GM21723 (cell line): Measurements from ENCODE around the gene EIF2S1.
"Not testable (repeated sequence)": the region's sequence is repeated elsewhere in the genome, so short reads cannot be mapped to it uniquely, and the experiment has no call there.

Source experiments
- ATAC-seq: cut with Tn5 transposase; IDR thresholded peaks from one replicate; pipeline ENCODE4 v1.9.1; 2021; ENCODE audit warnings: mild to moderate bottlenecking, moderate library complexity; ENCODE audit not compliant: unreplicated experiment

Gene EIF2S1

DNA sequence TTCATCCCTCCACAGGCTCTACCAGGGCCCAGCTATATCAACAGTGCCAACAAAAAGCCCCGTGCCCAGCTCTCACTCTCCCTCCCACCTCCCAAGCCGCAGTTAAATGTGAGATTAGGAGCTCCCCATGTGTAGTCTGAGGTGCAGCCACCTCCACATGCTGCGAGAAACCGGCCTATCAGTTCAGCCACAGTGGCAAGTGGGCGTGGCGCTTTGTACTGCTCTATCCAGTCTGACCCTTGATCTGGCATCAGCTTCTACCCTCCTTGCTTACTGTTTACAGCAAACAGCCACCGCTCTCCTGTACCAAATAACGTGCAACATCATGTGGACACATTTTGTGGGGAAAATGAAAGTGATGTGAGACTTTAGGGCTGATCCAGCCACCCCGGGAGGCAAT is 50.2 kb downstream of the EIF2S1 start:
- no peak for ATAC-seq

DNA sequence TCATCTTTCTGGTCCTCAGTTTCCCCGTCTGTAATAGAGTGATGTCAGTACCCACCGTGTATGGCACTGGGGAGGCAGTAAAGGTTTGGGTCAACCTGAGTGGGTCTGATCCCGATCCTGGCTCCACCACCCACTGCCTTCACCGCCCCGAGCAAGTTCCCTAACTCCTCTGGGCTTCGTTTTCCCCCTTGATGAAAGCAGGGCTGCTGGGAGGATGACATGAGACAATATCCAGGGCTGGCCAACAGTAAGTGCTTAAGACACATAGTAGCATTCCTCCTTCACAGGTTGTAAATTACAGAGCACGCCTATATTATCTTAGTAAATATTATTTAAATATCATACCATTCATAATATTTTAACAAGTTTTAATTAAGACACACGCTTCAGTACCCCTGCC is 51.2 kb downstream of the EIF2S1 start:
- ATAC-seq = no peak

DNA sequence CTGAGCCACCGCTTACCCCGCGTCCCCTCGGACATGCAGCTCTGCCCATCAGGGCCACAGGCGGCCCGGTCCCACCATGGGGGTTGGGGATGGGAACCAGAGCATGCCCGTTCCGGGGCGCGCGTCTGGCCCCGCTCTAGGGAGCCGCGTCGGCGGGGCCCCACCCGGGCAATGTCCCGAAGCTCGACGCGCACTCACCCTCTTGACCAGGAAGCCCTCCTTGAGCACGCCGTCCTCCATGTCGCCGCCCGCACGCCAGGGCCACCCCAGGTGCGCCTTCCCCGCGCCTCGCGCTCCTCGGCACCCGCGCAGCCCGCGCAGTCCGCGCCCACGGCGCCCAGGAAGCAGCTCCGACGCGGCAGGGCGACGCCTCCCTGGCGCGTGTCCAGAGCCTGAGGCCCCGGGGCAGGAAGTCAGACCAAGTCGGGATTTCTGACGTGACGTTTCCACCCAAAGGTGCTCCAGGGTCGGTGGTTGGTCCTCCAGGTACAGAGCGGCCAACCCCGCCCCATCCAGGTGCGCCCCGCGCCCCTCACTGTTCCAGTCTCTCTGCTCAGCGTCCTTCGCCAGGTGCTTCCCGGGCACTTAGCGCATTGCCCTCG is 51.8 kb downstream of the EIF2S1 start, which contains the start of gene PLEK2:
Gene PLEK2 (minus strand): TSS at position 346 of the 602 bp plus-strand sequence. CDS start 106 bp downstream, at position 240.
- ATAC-seq = no peak

DNA sequence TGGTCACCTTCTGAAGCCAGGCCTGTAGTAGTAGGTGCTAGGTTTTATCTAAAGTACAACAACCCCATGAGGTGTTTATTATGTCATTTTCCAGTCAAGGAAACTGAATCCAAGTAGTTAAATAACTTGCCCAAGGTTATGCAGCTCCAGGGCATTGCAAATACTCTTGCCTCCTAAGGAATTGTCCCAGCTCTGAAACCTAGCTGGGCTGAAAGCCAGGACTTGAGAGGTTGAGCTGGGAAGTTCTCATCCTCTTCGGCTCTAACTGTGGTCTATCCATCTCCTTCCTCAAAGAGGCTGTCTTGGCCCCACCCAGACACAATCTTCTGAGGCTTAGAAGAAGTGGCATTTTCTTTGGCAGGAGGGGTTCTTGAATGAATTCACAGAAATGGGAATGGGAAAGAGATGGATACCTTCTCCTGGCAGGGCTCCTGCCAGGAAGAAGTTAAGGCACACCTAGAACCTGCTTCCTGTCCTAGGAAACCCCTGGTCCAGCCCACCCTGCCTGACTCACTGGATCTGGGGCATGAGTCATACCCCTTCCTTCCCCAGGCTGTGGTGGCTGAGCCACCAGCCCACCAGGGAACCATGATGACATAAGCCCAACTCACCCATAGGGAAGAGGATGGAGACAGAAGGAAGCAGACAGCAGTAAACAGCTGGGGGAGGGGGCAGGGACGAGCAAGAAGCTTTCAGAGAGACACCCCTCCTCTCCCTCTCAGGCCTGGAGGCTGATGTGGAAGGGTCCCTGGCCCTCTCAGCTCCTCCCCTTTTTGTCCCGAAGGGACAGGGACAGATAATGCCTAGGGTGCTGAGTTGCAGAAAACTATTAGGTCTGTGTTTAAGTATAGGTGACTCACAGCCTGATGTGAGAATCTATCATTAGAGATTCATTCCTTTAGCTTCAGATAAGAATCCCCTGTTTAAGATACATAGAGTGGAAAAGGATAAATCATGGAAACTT is 54.0 kb downstream of the EIF2S1 start:
- ATAC-seq = no peak

DNA sequence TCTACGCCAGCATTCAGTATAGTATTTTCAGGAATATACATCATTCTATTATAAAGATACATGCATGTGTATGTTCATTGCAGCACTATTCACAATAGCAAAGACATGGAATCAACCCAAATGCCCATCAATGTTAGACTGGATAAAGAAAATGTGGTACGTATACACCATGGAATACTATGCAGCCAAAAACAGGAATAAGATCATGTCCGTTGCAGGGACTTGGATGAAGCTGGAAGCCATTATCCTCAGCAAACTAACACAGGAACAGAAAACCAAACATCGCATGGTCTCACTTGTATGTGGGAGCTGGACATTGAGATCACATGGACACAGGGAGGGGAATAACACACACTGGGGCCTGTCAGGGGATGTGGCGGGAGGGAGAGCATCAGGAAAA is 55.5 kb downstream of the EIF2S1 start:
- ATAC-seq = not testable (repeated sequence)

DNA sequence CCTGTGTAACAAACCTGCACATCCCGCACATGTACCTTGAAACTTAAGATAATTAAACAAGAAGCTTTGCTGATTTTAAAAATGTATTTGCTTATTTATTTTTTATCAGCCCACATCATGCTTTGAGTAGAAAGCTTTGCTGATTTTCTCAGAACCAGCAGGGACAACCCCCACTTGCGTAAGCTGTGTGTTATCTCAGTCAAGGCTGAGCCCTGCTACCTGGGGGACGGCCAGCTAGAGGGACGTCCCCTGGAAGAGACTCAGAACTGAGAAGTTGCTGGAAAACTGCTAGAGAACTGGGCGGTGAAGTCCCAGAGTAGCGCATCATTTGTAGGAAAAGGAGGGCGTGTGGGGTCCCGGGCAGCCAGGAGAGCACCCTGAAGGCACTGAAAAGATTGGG is 56.0 kb downstream of the EIF2S1 start:
- no peak for ATAC-seq

DNA sequence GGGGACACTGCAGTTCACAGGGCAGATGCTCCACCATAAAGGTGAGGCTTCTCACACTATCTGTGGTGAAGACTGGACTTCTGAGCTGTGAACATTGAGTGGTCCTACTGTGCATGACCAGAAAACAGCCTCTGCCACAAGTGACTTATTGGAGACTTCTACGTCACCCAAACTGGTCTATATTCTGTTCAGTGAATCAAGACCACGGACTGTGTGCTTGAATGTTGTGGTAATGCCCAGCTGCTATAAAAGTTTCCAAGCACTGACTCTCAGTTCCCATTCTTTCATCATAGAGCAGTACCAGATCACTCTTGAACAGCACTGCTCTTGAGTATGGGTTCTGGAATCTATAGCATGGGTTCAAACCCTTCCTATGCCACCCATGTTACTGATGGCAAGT is 56.7 kb downstream of the EIF2S1 start:
- ATAC-seq = no peak

DNA sequence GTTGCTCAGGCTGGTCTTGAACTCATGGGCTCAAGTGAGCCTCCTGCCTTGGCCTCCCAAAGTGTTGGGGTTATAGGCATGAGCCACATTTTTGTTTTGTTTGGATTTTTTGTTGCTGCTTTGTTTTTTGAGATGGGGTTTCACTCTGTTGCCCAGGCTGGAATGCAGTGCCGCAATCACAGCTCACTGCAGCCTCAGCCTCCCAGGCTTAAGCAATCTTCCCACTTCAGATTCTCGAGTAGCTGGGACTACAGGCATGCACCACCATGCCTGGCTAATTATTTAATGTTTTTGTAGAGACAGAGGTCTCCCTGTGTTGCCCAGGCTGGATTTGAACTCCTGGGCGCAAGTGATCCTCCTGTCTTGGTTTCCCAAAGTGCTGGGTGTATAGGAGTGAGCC is 57.5 kb downstream of the EIF2S1 start:
- no peak for ATAC-seq

DNA sequence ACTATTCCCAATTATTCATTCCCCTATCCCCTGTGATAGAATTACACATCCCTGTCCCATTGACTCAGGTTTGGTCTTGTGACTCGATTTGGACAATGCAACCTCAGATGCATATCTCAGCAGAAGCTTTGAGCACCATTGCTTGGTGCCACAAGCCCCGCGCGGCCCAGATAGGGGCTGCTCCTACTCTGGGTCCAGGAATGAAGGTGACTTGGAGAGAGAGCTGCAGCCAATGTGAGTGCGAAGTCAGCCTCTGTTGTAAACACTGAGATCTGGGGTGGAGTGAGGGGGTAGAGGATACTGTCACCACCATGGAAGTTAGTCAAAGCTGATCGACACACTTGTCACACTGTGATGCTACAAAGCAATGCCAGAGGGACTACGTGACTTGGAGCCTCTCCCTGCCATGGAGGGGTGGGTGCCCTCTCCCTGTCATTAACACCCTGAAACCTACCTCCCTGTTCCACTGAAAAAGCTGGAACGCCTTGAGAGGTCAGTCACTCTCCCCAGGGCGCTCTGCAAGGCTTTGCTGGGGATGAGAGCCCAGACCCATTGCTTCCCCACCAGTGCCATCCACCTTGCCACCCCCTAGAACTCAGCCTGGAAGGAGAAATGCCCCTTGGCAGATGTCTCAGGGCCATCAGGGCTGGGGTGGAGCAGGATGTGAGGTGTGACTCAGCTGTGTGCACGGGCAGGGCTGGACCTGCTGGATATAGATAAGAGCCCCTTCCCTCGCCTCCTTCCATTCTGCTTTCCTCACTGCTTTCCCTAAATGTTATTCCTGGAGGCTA is 58.5 kb downstream of the EIF2S1 start:
- ATAC-seq = no peak

DNA sequence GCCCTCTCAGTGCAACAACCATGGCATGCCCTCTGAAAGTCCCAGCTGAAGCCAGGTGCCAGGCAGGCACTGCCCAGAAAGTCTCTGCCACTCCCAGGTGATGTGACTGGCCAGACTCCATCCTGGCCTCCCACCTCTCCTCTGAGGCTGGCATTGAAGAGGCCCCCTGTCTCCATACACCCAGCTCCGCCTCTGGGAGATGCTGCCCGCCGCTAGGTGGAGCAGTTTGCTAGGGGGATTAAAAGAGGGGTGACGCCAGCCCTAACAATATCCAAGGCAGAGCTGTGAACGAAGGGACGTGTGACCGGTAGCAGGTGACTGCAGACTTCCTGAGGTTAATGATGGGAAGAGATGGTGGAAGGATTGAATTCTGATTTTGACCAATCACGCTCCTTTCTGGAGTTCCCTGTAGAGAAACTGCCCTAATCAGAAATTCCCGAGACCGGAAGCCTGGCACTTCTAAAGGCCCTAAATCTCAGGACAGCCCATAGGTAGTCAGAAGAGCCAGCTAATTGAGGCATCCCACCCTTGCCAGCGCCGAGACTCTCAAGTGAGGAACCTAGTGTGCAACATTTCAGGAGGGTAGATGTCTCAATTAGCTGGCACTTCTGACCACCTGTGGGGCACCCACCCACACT is 60.1 kb downstream of the EIF2S1 start:
- no peak for ATAC-seq

DNA sequence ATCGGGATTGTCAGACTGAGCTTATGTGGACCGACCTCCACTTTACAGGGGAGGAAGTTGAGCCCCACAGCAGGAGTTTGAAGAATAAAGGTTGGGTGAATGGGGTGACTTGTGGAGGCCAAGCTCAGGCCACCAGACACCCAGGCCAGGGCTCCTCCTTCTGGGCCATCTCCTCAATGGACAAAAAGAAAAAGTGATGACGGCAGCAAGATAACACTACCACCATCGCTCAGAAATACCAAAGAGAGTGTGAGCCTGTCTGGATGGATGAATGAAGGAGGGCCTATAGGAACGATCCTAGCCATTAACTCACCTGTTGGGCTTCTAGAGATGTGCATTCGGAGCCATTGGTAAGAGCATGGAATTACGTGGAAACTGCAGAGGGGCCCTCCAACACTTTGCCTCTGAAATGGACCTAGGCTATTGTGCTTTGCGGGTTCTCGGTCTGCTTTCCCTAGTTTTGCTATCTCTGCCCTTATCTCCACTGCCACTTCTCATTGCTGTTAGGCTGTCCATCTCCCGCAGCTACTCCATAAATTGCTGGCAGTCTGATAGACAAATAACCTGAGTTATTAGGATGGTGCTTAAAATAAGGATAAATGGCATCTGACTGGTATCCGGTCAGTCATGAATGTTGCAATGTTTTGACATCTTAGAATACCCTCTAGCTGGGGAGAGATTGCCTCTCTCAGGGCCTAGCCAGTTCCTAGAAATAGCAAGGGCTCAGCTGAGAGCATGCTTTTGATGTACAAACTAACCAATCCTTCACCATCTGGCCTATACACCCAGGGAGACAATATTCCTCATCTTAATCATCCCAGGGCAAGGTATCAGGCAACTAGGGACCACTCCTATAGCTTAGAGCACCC is 61.5 kb downstream of the EIF2S1 start:
- no peak for ATAC-seq

DNA sequence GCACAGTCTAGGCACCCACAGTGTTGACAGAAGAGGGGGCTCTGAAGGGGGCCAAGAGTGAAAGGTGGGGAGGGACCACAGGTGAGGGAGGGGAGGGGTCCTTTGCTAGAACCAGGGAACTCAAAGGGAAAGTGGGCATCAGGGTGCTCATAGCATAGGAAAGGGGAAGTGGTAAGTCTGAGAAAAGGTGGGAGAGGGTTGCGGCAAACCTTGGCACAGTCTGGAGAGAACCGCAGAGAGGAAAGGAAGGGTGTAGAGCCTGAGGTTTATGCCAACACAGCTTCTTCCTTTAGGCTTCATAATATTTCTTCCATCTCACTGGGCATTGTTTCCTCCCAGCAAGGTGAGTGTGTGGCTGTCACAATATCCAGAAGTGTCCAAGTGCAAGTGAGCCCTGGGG is 63.3 kb downstream of the EIF2S1 start:
- no peak for ATAC-seq

DNA sequence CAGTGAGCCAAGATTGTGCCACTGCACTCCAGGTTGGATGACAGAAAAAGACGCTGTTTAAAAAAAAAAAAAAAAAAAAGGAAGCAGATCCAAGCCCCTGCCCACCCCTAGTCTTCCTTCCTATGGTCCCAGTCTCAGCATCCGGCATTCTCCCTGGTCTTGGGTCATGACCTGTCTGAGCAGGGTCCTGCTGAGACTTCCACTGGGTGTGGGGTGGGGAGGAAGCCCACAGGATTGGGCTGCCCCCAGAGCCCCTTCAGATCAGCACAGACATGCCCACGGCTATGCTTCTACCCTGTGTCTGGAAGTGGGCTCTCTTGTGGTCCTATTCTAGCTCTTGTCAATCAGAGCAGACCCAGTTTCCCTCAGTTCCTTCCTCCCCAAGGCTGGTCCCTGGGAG is 64.4 kb downstream of the EIF2S1 start:
- ATAC-seq = no peak

DNA sequence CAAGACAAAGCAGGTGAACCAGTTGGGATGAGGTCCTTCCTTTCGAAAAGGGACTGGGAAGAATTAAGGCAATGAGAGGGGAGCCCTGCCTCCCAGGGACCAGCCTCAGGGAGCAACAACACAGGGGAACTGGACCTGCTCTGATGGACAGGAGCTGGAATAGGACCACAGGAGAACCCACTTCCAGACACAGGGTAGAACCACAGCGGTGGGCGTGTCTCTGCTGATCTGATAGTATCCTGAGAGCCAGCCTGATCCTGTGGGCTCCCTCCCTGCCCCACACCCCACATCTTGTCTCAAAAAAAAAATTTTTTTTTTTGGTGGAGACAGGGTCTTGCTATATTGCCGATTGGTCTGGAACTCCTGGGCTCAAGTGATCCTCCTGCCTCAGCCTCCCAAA is 65.5 kb downstream of the EIF2S1 start:
- ATAC-seq = no peak

DNA sequence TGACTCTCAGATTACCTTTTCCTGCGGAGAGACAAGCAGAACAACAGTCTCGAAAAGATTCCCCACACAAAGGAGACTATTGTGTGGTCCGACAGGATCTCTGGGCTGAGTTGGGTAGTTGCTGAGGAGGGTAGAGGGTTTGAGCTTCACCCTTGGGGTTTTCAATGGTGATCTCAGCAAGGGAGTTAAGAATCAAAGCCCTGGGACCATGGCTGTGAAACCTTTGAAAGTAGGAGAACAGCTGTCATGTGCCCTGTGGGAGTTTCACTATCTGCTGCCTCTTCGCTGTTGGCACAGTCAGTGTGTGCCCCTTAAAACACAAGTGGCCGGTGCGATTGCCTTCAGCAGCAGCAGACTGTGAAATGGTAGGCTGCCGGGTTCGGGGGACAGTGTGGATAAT is 66.0 kb downstream of the EIF2S1 start:
- ATAC-seq = no peak

DNA sequence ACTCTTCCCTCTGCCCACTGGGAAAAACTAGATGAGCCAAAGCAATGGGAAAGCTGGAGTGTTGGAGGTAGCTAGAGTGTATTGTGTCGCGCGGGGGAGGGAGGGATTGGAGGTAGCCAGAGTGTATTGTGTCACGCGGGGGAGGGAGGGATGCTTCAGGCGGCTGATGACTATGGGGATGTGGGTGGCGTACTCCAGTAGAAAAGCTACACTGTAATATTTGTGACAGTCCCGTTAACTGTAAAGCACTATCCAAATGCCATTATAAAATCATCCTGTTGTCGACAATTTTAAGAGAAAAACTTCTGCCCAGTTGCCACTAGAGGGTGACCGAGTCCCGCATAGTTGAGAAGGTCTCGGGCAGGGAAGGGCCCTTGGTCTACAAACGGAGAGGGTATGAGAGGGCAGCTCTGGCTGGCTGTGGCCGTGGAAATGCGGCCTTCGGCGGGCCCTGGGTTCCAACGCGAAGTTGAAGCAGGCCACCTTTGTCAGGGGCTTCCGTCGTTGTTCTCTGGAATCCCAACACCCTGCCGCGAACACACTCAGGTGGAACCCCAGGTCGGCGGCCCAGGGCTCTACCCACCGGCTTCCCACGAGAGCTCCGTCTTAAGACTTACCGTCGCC is 67.0 kb downstream of the EIF2S1 start:
- no peak for ATAC-seq

DNA sequence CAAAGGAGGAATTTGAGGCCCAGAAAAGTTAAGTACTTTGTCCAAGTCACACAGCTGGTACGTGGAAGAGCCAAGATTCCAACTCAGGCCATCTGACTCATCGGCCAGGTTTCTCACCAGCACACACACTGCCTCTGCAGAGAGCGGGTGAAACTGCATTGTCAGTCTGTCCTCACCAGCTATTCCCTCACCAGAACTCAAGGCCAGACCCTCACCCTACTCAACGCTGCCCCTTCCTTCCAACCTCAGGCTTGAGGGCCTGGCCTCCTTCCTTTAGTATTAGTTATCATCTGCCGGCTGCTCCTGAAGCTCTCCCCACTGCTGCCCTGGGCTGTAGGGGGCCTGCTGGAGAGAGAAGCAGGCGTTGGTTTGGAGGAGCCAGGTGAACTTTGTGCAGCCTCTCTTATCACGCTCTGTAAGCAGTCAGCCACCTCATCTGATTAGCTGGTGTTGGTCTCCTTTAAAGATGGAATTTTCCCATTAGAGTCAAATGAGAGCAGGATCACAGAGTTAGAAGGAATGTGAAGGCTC is 68.4 kb downstream of the EIF2S1 start:
- ATAC-seq = no peak

DNA sequence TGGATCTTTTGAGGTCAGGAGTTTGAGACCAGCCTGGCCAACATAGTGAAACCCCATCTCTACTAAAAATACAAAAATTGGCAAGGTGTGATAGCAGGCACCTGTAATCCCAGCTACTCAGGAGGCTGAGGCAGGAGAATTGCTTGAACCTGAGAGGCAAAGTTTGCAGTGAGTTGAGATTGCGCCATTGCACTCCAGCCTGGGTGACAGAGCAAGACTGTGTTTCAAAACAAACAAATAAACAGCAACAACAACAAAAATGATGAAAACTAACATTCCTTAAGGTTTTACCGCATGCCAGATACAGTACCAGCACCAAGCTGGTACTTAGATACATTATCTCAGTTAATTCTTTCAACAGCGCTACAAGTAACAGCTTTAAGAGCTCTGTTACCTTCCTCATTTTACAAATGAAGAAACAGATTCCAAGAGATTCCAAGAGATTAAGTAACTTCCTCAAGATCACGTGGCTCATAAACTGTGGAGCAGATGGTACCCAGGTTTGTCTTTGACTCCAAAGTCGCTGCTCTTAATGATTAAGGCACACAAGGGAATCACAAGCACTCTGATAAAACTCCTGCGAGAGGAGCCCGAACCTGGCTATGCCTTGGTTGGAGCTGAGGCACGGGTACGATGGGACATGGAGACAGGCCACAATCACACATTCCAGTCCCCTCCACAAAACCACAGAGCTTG is 69.5 kb downstream of the EIF2S1 start:
- ATAC-seq = no peak
